Ectodermal cell (in vitro differentiated cells): ENCODE measurements around the gene GAS2L2.

Experiments
- H3K27ac ChIP-seq: 2 replicates; pipeline ENCODE4 v1.7.0; 2013; ENCODE audit warnings: mild to moderate bottlenecking, low read depth, low read length; ENCODE audit not compliant: insufficient read depth, poor library complexity, severe bottlenecking
- H3K27me3 ChIP-seq: 2 replicates; pipeline ENCODE4 v1.7.0; 2013; ENCODE audit warnings: mild to moderate bottlenecking, low read length; ENCODE audit not compliant: insufficient read depth, control insufficient read depth, poor library complexity, severe bottlenecking
- H3K36me3 ChIP-seq: one replicate; pipeline ENCODE4 v1.7.0; 2013; ENCODE audit warnings: low read length; ENCODE audit not compliant: control insufficient read depth, insufficient read depth
- H3K4me1 ChIP-seq: one replicate; pipeline ENCODE4 v1.7.0; 2013; ENCODE audit warnings: low read length; ENCODE audit not compliant: control insufficient read depth, insufficient read depth
- H3K4me3 ChIP-seq: 2 replicates; pipeline ENCODE4 v1.7.0; 2013; ENCODE audit warnings: low read depth, low read length, control low read depth; ENCODE audit not compliant: insufficient read depth
- H3K9me3 ChIP-seq: 2 replicates; pipeline ENCODE4 v1.7.0; 2013; ENCODE audit warnings: mild to moderate bottlenecking, low read length, moderate library complexity; ENCODE audit not compliant: control insufficient read depth
- WGBS, 2 experiments: methylation state at CpG; one replicate each; pipeline ENCODE4 v1.1.7; 2013; ENCODE audit warnings: missing lambda C conversion rate in 2 of 2; 5-methylcytosine and 5-hydroxymethylcytosine counted together

GAS2L2 gene

DNA sequence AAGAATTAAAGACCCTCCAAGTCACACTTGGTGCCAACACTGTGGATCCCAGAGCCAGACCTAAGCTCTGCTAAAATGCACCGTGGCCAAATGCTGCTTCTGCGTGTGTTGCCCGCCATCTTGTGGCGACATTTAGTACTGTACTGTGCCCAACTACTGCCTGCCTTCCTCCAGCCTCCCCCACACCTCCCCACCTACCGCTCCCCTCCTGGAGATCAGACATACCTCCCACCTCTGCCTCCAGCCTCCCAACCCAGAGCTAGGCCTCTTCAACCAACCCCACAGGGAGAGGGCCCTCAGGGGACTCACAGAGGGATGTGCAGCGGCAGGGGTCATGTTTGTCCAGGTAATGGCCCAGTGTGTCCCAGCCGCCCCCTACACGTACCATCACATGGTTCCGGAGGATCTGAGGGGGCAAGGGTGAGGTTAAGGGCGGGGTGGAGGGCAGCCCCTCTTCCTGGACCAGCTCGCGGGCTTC, 5.5 kb downstream of the GAS2L2 start:
- Histone ChIP-seq H3K9me3 (no peaks in the 10 kb centered on the region), H3K4me3 (no peak overlapping the region)
- 49 to 53% methylated on average over 12 of the region's 12 CpGs for WGBS, 2 experiments

GRCh38 chr17:35745749-35746320, 7.2 kb downstream of the GAS2L2 start:
- H3K9me3 ChIP-seq = no peaks in the 10 kb centered on the region
- 92 to 94% methylated on average over 14 to 15 of the region's 15 CpGs for WGBS, 2 experiments
- peaks cover 34% of the 10 kb centered on the region for H3K27me3 ChIP-seq
- H3K4me3 ChIP-seq = no peak overlapping the region
- peaks cover 7% of the 10 kb centered on the region for H3K4me1 ChIP-seq
- no peak overlapping the region for H3K27ac ChIP-seq
- H3K36me3 ChIP-seq = no peaks in the 10 kb centered on the region

More for the DNA sequence above, 5.5 kb downstream of the GAS2L2 start:
- Histone ChIP-seq H3K27me3 (peaks cover 17% of the 10 kb centered on the region), H3K27ac (no peak overlapping the region), H3K36me3 (no peaks in the 10 kb centered on the region), H3K4me1 (no peaks in the 10 kb centered on the region)

- whole genome bisulfite sequencing, 2 experiments = 89 to 91% methylated on average over 7 of the region's 7 CpGs
- H3K36me3 ChIP-seq = no peaks in the 10 kb centered on the region
These were observed 7.8 kb downstream of the GAS2L2 start for GRCh38 chr17:35745246-35745645.

DNA sequence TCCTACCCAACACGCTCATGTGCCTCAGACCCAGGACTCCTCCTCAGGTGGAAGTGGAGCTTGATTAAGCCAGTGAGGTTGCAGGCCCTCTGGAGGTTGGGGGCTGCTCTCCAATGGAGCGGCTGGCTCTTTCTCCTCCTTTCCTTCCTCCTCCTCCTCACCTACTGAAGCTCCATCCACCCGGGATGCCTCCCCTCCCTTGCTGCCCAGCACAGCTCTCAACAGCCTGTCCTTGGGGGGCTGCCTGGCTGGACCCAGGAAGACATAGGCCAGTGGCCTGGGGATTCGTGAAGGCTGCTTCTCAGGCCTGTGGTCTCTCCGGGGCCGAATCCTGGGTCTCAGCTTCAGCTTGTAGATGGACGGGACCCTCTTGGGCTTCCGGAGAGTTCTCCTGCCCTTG, 8.2 kb downstream of the GAS2L2 start:
- Histone ChIP-seq H3K4me3 (no peak overlapping the region), H3K27me3 (peaks cover 37% of the 10 kb centered on the region), H3K36me3 (peaks cover 1% of the 10 kb centered on the region), H3K4me1 (peaks cover 7% of the 10 kb centered on the region), H3K27ac (no peak overlapping the region), H3K9me3 (no peaks in the 10 kb centered on the region)
- WGBS, 2 experiments = 86 to 89% methylated on average over 8 of the region's 8 CpGs

More at GRCh38 chr17:35745246-35745645, 7.8 kb downstream of the GAS2L2 start:
- H3K4me3 ChIP-seq = no peak overlapping the region
- H3K9me3 ChIP-seq = no peaks in the 10 kb centered on the region
- no peak overlapping the region for H3K27ac ChIP-seq
- peaks cover 37% of the 10 kb centered on the region for H3K27me3 ChIP-seq
- peaks cover 7% of the 10 kb centered on the region for H3K4me1 ChIP-seq

- WGBS, 2 experiments = 61 to 62% methylated on average over 7 of the region's 7 CpGs
- Histone ChIP-seq H3K4me1 (peaks cover 7% of the 10 kb centered on the region), H3K27me3 (peaks cover 37% of the 10 kb centered on the region), H3K4me3 (no peak overlapping the region), H3K27ac (no peak overlapping the region), H3K9me3 (no peaks in the 10 kb centered on the region), H3K36me3 (peaks cover 2% of the 10 kb centered on the region)
These were observed 9.3 kb downstream of the GAS2L2 start for GRCh38 chr17:35743626-35744328.

DNA sequence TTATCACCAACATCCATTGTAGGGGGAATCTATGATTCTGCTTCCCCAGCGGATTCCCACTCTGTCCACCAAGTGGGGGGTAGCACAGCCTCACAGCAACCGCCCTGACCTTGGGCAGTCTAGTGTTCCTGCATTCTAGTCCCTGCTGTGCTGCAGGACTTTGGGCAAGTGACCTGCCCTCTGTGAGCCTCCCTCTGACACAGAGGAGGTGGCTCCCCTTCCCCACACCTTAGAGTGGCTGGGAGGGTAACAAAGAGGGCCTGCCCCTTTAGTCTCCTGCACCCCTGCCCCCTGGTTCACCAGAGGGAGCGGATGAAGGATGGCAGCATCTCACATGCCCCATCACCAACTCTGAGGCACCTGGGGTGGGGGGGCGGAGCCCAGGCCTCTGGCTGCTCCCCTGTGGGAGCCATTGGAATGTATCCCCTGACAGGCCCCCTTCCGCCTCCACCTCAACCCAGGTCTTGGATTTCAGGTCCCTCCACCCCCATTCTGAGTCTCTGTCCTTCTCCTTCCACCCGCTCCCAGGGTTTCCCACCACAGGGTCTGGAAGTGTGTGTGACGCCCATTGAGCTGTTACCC, 10.1 kb downstream of the GAS2L2 start:
- Histone ChIP-seq H3K36me3 (peaks cover 2% of the 10 kb centered on the region), H3K4me3 (no peak overlapping the region), H3K27ac (no peak overlapping the region), H3K4me1 (peaks cover 7% of the 10 kb centered on the region), H3K27me3 (peaks cover 37% of the 10 kb centered on the region), H3K9me3 (no peaks in the 10 kb centered on the region)
- WGBS, 2 experiments = 79% methylated on average over 7 of the region's 7 CpGs

GRCh38 chr17:35742496-35742895, 10.5 kb downstream of the GAS2L2 start:
- Histone ChIP-seq H3K27ac (no peak overlapping the region), H3K4me1 (peaks cover 7% of the 10 kb centered on the region), H3K4me3 (no peak overlapping the region), H3K36me3 (peaks cover 2% of the 10 kb centered on the region), H3K9me3 (no peaks in the 10 kb centered on the region), H3K27me3 (peaks cover 37% of the 10 kb centered on the region)
- WGBS, 2 experiments = 81 to 82% methylated on average over 7 of the region's 7 CpGs

DNA sequence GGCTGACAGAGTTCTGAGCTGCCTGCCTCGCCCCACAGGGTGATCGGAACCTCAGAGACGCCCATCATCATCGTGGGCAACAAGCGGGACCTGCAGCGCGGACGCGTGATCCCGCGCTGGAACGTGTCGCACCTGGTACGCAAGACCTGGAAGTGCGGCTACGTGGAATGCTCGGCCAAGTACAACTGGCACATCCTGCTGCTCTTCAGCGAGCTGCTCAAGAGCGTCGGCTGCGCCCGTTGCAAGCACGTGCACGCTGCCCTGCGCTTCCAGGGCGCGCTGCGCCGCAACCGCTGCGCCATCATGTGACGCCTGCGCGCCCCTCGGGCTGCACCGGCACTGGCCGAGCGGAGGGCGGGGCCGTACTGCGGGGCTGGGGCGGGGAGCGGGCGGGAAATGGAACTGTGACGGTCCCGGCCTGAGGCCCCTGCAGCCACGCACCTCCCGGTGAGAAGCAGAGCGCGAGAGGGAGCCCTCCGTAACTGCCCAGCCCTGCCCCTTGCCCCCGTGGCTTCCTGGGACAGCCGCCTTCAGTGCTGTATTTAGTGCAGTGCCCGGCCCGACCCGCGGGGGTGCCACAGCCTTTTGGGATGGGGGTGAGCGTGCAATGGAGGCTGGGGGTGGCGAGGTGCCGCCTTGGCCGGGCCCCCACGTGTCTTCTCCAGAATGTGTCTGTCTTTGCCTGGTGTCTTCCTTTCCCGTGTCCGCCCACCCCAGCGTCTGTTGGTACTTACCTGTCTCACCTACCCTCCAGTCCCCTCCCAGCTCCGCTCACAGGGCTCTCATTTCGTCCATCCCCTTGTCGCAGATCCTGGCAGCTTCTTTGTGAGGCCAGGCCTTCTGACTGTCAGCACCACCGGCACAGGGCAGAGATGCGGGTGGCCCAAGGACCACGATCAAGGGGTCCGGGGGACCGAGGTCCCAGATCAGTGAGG, 11.8 kb downstream of the GAS2L2 start:
- no peak overlapping the region for H3K27ac ChIP-seq
- WGBS, 2 experiments = 31% methylated on average over 73 of the region's 73 CpGs
- peaks cover 2% of the 10 kb centered on the region for H3K36me3 ChIP-seq
- H3K9me3 ChIP-seq = no peaks in the 10 kb centered on the region
- peaks cover 7% of the 10 kb centered on the region for H3K4me1 ChIP-seq
- H3K4me3 ChIP-seq = no peak overlapping the region
- H3K27me3 ChIP-seq = peaks cover 37% of the 10 kb centered on the region

- Histone ChIP-seq H3K27ac (no peak overlapping the region), H3K27me3 (peaks cover 37% of the 10 kb centered on the region)
These were observed 12.8 kb downstream of the GAS2L2 start for GRCh38 chr17:35740216-35740615.

More at GRCh38 chr17:35740216-35740615, 12.8 kb downstream of the GAS2L2 start:
- Histone ChIP-seq H3K36me3 (peaks cover 2% of the 10 kb centered on the region), H3K4me3 (no peak overlapping the region), H3K9me3 (no peaks in the 10 kb centered on the region), H3K4me1 (peaks cover 7% of the 10 kb centered on the region)
- WGBS, 2 experiments = 95 to 97% methylated on average over 7 of the region's 7 CpGs
